Stimulated activated CD4-positive, alpha-beta T cell treated with anti-CD3 and anti-CD28 coated beads, Interleukin-1b, Interleukin-23, amount 100 ng/mL, for 4 hours (primary cell): Measurements from ENCODE around the gene TFIP11.

Experiments used
- DNase-seq, 2 donors: peaks; one replicate each; pipeline ENCODE4 v3.0.0-alpha.2; 2020; ENCODE audit warnings: low read depth in 2 of 2

The TFIP11 gene

DNA sequence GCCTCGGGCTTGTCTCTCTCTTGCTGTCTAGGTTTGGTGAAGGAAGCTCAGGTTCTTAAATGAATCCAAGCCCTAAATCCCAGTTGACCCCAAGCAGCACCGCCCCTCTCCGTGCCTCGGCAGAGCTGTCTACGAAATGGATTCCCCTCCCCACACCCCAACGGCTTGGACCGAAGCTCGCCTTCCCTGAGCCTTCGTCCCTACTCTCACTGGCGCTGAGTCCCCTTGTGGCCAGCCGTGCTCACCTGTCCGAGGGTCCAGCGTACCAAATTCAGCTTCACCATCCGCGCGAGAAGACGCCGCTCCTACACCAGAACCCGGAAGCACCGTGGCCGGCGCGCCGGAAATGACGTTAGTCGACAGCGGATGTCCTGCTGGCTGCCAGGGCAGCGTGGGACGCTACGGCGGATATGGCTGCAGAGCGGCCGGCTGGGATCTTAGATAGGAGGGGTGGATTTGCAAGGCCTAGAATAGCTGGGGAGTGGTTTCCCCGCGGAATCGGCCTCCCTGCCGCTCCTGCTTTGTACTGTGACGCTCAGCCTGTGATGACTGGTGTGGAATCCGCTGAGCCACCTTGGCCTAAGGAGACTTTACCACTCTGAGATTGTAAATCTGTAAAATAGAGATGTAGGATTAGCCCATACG lies at the start of gene TFIP11:
TSS of gene TFIP11 (minus strand) at position 325 of the 645 bp plus-strand sequence. CDS start 2,201 bp downstream, outside the sequence.
- DNase-seq: peak; percentile 80 to 89

DNA sequence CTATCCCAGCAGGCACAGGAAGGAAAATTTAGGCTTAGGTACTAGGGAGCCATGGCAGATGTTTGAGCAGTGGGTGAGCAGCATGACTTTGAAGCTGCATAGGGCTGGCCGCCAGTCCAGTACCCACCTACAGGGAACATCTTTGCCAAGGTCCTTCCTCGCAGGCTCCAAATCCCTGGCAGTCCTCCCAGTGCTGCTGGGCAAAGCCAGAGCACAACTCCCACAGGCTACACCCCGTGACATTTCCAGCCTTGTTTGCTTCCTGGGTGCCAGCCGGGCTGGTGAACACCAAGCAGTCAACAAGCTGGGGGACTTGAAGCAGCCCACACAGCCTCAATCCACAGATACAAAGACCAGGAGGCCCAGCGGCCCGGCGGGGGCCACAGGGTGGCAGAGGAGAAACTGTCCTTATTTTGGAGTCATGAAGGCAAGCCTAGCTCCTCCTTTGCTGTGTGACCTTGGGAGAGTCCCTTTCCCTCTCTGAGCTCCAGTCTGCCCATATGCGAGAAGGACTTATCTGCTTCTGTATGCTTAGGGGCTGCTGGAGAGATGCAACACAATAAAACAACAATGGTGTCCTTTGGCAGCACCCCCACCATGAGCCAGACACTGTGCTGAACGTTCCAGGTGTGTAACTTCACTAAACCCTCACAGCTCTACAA lies 49.6 kb upstream of the TFIP11 start:
- DNase-seq: no peak

DNA sequence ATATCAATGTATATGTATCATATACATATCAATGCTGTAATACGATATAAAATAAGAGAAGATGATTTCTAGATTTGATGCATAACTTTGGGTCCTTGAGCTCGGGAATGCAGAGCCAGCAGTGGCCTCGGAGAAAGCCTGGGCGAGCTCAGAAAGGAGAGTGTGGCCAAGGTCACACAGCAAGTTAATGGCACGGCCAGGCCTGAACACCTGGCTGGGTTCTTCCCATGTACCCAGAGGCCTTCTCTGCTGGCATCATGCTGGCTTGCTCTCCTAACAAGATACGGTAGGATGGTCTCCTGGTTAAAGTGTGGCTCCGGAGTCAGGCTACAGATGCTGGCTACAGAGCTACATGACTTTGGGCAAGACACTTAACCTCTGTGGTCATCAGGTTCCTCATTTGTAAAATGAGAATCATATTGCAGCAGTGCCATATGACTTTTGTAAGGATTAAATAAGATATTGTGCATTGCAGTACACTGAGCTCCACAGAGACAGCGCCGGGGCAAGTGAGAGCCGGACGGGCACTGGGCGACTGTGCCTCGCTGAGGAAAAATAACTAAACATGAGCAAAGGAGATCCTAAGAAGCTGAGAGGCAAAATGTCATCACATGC lies 47.8 kb upstream of the TFIP11 start:
- DNase-seq: no peak

DNA sequence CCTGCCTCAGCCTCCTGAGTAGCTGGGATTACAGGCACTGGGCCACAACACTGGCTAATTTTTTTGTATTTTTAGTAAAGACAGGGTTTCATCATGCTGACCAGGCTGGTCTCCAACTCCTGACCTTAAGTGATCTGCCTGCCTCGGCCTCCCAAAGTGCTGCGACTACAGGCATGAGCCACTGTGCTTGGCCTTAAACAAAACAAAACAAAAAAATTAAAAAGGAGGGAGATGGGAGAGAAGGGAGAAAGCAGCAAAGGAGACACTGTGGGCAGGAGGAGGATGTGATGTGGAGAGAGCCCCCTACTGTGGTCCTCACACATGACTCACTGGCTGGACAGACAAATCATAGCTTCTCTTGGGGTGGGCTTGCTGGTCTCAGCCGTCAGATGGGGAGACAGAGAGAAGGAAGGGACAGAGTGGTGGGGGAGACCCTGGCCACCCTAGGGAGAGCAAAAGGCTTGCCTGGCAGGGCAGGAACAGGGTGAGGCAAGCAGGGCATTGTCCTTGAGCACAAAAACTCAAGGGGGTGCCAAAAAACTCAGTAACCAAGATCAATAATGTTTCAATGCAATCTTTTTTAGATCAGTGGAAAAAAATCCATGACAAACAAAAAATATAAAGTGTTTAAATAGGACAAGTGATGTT lies 46.1 kb upstream of the TFIP11 start:
- no peak for DNase-seq

DNA sequence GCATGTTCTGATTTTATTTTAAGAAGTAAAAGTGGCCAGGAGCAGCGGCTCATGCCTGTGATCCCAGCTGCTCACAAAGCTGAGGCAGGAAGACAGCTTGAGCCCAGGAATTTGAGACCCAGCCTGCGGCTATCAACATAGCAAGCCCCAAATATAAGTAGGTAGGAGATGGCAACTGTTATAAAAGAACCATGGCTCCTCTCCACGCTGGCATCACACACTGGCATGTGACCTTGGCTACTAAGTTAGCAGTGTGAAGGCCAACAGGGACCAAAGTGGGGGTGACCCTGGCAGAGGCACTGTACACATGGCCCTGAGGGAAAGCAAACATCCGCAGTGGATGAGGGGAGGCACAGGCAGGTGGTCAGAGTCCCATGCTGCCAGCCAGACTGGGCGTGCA lies 44.6 kb upstream of the TFIP11 start:
- DNase-seq: no peak

DNA sequence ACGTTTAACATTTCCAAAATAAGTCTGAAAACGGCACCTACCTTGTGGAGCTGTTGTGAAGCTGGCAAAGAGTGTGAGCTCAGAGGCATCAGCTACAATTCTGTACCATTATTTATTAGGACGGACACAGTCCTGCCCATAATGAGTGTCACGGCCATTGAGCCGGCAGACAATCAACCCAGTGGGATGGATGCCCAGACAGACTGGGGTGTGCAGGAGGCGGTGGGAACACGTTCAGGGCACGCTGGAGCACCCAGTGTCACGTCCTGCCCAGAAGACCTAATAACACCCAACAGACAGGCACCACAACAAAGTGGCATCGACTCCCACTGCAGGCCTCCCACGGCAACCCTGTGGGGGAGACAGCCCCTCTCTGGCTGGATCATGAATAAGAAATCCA lies 43.2 kb upstream of the TFIP11 start:
- DNase-seq: no peak

DNA sequence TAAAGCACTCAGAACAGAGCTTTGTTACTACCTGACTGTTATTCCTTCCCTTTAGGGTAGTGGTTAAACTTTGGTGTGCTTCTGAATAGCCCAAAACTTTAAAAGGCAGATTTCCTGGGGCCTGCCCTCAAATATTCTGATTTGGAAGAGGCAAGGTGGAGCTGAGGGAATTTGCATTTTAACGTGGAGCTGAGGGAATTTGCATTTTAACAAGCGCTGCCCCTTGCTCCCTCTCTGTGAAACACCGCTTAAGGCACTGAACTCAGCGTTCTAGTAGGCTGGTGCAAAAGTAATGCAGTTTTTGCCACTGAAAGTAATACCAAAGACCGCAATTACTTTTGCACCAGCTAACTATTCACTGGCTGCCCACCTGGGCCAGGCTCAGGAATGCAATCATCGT lies 42.7 kb upstream of the TFIP11 start:
- DNase-seq: no peak

DNA sequence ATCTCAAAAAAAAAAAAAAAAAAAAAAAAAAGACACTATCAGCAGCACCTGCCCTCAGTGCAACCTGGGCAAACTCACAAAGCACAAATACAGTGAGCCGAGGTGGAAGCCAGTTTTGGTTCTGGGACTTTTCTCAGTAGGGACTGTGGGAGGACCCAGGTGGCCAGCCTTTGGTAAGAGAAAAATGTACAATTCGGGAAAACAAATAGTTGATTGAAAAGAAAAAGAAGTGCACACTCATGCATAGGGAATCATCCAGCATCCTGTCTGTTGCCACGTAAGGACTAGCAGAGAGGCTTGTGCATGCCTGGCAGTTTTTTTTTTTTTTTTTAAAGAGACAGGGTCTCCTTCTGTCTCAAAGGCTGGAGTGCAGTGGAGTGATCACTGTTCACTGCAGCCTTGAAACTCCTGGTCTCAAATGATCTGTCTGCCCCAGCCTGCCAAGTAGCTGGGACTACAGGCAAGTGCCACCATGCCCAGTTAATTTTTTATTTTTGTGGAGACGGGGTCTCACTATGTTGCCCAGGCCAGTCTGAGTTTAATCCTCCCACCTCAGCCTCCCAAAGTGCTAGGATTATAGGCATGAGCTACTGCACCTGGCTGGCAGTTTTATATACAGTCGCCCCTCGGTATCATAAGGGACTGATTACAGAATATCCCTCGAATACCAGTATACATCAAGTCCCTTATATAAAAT lies 40.9 kb upstream of the TFIP11 start:
- no peak for DNase-seq

DNA sequence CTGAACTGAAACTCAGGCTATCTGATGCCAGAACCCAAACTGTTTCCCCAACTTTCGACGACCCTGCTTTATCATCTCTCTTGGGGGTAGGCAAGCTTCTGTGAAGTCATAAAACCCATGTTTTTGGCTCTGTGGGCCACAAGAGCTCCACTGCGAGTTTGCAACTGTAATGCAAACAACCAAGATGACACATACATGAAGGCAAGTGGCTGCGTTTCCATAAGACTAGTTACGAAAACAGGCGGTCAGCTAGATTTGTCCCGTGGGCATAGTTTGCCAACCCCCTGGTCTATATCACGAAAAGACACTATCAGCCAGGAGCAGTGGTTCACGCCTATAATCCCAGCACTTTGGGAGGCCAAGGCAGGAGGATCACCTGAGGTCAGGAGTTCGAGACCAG lies 40.2 kb upstream of the TFIP11 start:
- DNase-seq: no peak

DNA sequence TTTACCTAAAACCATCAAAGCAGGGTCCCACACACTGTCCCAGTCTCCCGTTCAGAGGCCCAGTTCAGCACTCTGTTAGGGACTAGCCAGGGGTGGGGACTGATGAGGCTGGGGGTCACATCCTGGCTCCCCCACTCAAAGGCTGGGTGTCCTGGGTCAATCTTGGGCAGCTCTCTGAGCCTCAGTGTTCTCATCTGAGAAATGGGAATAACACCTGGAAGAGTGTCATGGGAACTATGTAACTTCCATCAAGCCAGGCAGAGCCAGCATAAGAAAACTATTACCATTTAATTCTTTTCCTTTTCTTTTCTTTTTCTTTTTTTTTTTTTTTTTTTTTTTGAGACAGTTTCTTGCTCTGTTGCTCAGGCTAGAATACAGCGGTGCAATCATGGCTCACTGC lies 39.3 kb upstream of the TFIP11 start:
- DNase-seq: no peak

DNA sequence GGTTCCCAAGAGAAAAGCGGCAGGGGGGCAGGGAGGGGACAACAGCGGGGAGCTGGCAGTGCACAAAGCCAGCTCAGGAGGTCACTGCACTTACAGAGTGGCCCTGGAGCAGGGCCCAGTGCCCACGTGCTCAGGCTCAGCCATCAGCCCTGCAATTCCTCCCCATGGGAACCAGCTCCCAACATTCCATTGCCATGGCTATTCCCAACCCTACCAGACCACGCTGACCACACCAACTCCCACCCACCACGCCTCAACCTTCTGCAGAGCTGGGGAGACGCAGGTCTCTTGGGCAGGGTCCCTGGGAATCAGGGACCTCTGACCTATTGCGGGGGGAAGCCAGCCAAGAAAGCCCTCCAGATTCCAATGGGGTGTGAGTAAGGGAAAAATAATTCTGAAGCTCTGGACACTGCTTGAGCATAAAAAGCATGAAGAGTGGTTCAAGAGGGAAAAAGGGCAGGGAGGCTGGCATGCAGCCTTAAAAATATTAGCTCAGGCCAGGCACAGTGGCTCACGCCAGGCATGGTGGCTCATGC lies 38.3 kb upstream of the TFIP11 start:
- no peak for DNase-seq

DNA sequence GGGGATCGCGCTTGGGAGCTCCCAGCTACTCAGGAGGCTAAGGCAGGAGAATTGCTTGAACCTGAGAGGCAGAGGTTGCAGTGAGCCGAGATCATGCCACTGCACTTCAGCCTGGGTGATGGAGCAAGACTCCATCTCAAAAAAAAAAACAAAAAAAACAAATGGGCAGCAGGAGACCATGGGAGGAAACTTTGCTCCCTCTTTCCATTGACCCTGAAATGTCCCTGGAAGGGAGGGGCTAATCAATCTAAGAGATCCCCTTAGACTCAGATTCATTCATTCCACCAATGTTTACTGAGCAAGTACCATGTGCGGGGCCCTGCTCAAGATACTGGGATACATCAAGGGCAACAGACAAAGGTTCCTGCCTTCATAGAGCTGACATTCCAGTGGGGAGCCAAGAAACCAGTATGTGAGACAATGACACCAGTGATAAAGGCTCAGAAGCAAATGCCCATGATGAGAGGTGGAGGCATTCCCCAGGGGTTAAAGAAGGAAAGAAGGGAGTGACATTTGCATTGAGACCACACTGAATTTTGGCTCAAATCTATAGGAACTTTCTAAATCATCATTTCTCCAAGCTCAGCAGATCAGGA lies 37.7 kb upstream of the TFIP11 start:
- DNase-seq: no peak

DNA sequence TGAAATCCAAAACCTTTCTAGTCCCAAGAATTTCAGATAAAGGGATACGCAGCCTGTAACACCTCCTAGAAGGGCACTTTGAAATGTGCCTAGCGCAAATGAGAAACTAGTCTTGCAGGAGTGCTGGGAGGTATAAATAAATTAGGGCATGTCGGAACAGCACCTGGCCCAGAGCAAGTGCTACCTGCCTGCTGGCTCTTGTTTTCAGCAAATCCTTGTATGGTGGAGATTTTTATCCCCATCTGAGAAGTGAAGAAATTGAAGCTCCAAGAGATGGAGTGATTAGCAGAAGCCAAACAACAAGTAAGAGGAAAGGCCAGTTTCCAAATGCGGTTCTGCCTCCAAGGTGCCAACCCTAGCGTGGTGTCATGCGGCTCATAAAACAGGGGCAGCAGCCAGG lies 36.7 kb upstream of the TFIP11 start:
- no peak for DNase-seq

DNA sequence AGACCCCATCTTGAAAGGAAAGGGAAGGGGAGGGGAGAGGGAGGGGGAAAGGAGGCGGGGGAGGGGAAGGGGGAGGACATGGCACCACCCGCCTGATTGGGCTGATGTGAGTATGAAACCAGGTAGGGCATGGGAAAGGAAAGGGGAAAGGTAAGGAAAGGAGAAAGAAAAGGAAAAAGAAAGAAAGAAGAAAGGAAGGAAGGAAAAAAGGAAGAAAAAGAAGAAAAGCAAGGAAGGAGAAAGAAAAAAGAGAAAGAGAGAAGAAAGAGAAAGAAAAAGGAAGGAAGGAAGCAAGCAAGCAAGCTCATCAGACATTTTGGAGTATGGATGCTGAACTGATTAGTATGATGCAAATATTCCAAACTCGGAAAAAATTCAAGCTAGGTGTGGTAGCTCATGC lies 36.0 kb upstream of the TFIP11 start:
- no peak for DNase-seq

DNA sequence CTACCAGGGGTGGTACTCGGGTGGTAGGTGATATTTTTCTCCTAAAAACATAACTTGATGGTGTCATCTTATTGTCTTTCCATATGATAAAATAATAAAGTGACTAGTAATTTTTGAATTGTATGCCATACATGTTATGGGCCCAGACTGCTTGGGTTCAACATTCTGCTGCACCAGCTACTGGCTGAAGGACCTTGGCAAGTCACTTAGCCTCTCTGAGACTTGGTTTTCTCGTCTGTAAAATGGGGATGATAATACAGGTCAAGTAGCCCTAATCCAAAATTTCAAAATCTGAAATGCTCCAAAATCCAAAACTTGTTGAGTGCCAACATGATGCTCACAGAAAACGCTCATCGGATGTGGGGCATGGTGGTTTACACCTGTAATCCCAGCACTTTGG lies 35.6 kb upstream of the TFIP11 start:
- DNase-seq: no peak

DNA sequence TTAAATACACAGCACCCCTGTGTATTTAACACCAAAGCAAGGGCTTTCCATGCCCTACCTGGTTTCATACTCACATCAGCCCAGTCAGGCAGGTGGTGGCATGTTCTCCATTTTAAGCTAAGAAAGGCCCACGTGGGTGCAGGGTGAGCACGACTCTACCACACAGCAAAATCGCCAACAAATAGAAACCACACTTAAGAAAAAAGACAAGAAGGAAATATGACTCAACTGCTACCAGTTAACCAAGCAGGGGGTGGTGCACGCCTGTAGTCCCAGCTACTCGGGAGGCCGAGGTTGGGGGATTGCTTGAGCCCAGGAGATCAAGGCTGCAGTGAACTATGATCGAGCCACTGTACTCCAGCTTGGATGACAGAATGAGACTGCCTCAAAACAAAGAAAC lies 35.2 kb upstream of the TFIP11 start:
- DNase-seq: peak; percentile 1 to 3

DNA sequence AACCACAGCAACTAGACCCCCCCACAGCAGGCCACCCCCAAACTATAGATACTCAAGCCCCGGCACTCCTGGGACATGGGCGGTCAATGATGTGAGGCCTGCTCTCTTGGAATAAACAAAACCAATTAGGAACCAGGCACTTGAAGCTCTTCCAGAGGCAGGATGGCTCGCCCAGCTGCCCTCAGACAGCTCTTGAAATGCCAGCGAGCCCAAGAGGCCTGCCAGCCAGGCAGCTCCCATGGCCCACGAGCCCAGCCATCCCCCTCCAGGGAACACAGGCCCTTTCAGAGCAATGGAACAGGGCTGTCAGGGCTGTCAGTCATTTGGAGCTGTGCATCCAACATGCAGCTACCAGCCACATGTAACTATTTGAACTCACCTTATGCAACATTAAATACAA lies 34.0 kb upstream of the TFIP11 start:
- DNase-seq: no peak

DNA sequence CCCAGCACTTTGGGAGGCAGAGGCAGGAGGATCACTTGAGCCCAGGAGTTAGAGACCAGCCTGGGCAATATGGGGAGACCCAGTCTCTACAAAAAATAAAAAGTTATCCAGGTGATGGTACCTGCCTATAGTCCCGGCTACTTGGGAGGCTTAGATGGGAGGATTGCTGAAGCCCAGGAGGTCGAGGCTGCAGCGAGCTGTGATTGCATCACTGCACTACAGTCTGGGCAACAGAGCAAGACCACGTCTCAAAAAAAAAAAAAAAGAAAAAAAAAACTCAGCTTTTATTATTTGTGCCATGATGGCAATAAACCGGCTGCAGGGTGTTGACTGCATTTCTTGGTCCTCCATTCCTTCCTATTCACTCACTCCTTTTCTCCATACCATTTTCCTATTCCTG lies 33.6 kb upstream of the TFIP11 start:
- DNase-seq: no peak

DNA sequence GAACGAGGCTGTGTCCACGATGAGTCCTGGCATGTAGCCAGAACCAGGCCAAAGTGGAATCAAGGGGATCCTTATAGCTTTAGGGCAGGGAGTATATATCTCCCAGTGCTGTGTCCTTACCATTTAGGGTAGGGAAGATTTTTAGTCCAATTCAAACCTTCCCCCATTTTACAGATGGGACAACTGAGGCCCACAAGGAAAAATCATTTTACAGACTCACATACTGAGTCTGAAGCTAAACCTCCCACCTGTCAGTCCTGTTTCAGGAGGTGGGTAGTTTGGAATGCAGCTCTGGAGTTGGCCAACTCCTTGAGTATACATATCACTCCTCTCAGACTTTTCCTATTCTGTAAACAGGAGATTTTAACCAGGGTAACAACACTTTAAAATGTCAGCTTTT lies 33.1 kb upstream of the TFIP11 start:
- no peak for DNase-seq

DNA sequence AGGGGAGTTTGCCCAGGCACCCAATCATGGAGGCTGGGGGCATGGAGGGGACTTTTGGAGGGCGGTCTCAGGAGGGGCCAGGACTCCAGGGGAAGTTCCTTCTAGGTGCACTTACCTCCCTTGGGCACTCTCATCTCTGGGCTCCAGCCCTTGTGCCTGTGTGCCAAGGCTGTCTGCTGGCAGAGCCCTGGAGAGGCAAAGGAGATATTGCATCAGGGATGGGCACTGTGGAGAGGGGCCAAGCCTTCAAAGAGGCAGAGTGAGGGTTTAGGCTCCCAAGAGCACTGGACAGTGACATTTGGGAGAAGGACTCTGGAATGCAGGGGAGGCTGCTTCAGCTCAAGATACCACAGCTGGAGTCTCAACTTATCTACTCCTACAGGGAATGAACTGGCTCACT lies 32.2 kb upstream of the TFIP11 start:
- DNase-seq: no peak

DNA sequence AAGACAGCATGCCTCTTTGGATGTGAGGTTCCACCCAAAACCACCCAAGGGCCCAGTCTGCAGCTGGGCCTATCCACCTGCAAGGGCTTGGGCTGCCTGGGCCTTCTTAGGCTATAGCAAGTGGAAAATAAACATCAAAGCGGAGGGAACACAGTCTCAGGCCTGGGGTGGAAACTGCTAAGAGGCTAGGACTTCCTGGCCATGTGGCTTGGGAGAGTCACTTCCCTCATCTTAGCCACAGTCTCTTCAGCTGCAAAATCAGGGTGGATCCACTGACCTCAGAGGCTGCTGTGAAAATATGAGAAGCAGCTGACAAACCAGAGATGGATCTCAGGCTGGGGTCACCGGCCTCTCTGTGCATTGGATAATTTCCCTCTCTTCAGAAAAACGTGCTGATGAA lies 30.6 kb upstream of the TFIP11 start:
- no peak for DNase-seq
